ENCODE results near the gene MMS19.

GRCh38 chr10:97532935-97533671 is 34.9 kb upstream of the MMS19 start:
- TF ChIP-seq CTCF (IDR thresholded peaks at IDR 0.05; ENCODE audit: low read depth, low read length, poor library complexity, severe bottlenecking) (no peak), EZH2phosphoT487 (IDR thresholded peaks at IDR 0.05; ENCODE audit: borderline replicate concordance, low read length) (no peak)
